ENCODE data around the gene MRPL53.
"Not testable (repeated sequence)": the region's sequence is repeated elsewhere in the genome, so short reads cannot be mapped to it uniquely, and the experiment has no call there.

DNA sequence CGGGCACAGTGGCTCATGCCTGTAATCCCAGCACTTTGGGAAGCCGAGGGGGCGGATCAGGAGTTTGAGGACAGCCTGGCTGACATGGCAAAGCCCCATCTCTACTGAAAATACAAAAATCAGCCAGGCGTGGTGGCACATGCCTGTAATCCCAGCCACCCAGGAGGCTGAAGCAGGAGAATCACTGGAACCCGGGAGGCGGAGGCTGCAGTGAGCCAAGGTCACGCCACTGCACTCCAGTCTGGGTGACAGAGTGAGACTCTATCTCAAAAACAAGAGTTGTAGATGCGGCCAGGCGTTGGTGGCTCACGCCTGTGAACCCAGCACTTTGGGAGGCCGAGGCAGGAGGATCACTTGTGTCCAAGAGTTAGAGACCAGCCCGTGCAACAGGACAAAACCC is 1.7 kb downstream of the MRPL53 start:
- TF ChIP-seq REST, CTCF (tag by site-specific recombination; IDR thresholded peaks at IDR 0.05): not testable (repeated sequence)

Data from HEK293 (cell line).